Mucosa of descending colon (tissue), 3 donors: Measurements from ENCODE around the gene ANO2. TPM values are rescaled to one million over a fixed set of nuclear protein-coding genes. Genes with fewer than 3 reads are reported as not detected.

Source experiments
- ATAC-seq: fragments of 200-7000 bp; cut with Tn5 transposase; one replicate; pipeline ENCODE4 v1.9.1; 2020; ENCODE audit warnings: mild to moderate bottlenecking, moderate library complexity
- DNase-seq, 3 donors: peaks; one replicate each; pipeline ENCODE4 v3.0.0-alpha.2; 2020
- H3K36me3 ChIP-seq: fragments of 200-600 bp; one replicate; pipeline ENCODE4 v1.8.0; 2021; ENCODE audit warnings: low read depth, mild to moderate bottlenecking
- H3K4me1 ChIP-seq: fragments of 200-600 bp; one replicate; pipeline ENCODE4 v1.8.0; 2021; ENCODE audit warnings: low read depth, mild to moderate bottlenecking
- H3K4me3 ChIP-seq: fragments of 200-600 bp; one replicate; pipeline ENCODE4 v1.8.0; 2021; ENCODE audit warnings: mild to moderate bottlenecking
- H3K9me3 ChIP-seq: fragments of 200-600 bp; one replicate; pipeline ENCODE4 v1.8.0; 2021; ENCODE audit warnings: mild to moderate bottlenecking
- intact Hi-C, 2 donors: fragments of 100-400 bp; cut with DNase I in 1 of 2; cut with micrococcal nuclease in 1 of 2; formaldehyde crosslinking; loops; one replicate each; pipeline versions ENCODE4 v1.11.0 to v1.11.1; 2022; cut with DNase I, micrococcal nuclease
- total RNA-seq, 3 donors: library from RNA; stranded (reverse); fragmentation: NEBNext Ultra II Directional in 2 of 3; extraction: Animal tissue kit (Norgen Biotek cat#: 25700) in 2 of 3; gene quantifications; one replicate each; pipeline versions ENCODE4 v1.2.1 to v1.2.4, GENCODE V29; 2021 to 2023
- TF ChIP-seq, protein P1 (sequence below): fragments of 200-600 bp; IDR thresholded peaks from one replicate; pipeline ENCODE4 v1.8.0; 2022; ENCODE audit warnings: antibody characterized with exemption, mild to moderate bottlenecking
- donor health status: DM: no; HTN: no; CAD: no; lungs with moderate emphysema.
- donor health status: DM: no; HTN: no; CAD: no.
- donor health status: DM: no; HTN: yes; CAD: no.

Gene ANO2
- total RNA-seq, 3 donors from 2014 or later, result 0.58 to 5.1 (median 3.1) TPM

DNA sequence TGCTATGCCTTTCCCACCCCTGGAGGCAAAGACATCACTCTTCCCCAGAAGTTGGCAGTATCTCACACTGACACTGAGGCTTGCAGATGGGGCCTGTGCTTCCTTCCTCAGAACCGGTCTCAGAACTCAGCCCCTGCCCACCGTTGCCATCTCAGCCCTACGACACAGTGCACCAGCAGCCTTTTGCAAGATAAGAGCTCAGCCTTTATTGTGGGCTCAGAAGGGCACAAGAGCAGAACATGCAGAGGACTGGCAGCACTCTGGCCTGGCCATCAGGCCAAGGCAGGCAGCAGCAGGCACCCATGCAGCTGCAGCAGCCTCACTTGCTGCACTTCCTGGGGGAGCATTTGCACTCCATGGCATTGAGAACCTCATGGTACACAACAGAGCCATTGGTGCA lies 3.6 kb upstream of the ANO2 start:
- Histone ChIP-seq H3K9me3 (no peaks in the 10 kb centered on the region), H3K36me3 (no peaks in the 10 kb centered on the region), H3K4me1 (peaks cover 4% of the 10 kb centered on the region), H3K4me3 (no peak overlapping the region)
- intact Hi-C loops, result no loop called here
- ATAC-seq, result no peak
- TF ChIP-seq, protein P1, sequence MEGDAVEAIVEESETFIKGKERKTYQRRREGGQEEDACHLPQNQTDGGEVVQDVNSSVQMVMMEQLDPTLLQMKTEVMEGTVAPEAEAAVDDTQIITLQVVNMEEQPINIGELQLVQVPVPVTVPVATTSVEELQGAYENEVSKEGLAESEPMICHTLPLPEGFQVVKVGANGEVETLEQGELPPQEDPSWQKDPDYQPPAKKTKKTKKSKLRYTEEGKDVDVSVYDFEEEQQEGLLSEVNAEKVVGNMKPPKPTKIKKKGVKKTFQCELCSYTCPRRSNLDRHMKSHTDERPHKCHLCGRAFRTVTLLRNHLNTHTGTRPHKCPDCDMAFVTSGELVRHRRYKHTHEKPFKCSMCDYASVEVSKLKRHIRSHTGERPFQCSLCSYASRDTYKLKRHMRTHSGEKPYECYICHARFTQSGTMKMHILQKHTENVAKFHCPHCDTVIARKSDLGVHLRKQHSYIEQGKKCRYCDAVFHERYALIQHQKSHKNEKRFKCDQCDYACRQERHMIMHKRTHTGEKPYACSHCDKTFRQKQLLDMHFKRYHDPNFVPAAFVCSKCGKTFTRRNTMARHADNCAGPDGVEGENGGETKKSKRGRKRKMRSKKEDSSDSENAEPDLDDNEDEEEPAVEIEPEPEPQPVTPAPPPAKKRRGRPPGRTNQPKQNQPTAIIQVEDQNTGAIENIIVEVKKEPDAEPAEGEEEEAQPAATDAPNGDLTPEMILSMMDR, result no peak
- no peak for DNase-seq

GRCh38 chr12:5947006-5947405 lies 1.9 kb upstream of the ANO2 start:
- DNase-seq, result no peak
- Histone ChIP-seq H3K4me1 (peaks cover 4% of the 10 kb centered on the region), H3K36me3 (no peaks in the 10 kb centered on the region), H3K9me3 (no peaks in the 10 kb centered on the region), H3K4me3 (no peak overlapping the region)
- intact Hi-C loops, result no loop called here
- ATAC-seq, result no peak
- TF ChIP-seq, protein P1, result no peak

- H3K36me3 ChIP-seq, result no peaks in the 10 kb centered on the region
- no peak for ATAC-seq
- TF ChIP-seq, protein P1, result no peak
- DNase-seq, result no peak
- H3K9me3 ChIP-seq, result no peaks in the 10 kb centered on the region
- intact Hi-C loops, result no loop called here
- H3K4me3 ChIP-seq, result no peak overlapping the region
- peaks cover 4% of the 10 kb centered on the region for H3K4me1 ChIP-seq
Measured at GRCh38 chr12:5946388-5946787, 1.3 kb upstream of the ANO2 start.

DNA sequence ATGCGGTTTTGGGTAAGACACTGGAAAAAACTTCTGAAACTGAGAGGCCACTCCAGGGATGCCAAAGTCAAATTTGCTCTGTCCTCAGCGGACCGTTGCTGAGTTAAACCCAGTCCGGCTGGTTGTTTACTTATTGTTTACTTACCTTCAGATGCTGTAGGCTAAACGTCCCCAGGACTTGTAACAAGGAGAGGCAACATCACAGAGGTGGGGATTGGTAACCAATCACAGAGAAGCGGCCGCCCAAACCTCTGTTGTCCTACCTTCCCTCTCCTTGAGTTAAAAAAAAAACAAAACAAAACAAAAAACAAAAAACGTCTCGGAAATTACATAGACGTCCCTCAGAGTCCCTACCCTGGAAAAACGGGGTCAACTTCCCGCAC lies 380 bp downstream of the ANO2 start:
- intact Hi-C loops, result no loop called here

GRCh38 chr12:5944053-5944452 lies 1.0 kb downstream of the ANO2 start:
- H3K9me3 ChIP-seq, result no peaks in the 10 kb centered on the region
- no peaks in the 10 kb centered on the region for H3K36me3 ChIP-seq
- TF ChIP-seq, protein P1, result no peak
- H3K4me1 ChIP-seq, result peaks cover 4% of the 10 kb centered on the region
- intact Hi-C loops, result no loop called here
- no peak for ATAC-seq
- no peak overlapping the region for H3K4me3 ChIP-seq
- DNase-seq, result no peak

More for the DNA sequence above, 380 bp downstream of the ANO2 start:
- TF ChIP-seq, protein P1, result no peak
- DNase-seq (no peak), ATAC-seq (no peak)
- no peak overlapping the region for H3K4me3 ChIP-seq
- H3K9me3 ChIP-seq, result no peaks in the 10 kb centered on the region
- no peaks in the 10 kb centered on the region for H3K36me3 ChIP-seq
- peaks cover 4% of the 10 kb centered on the region for H3K4me1 ChIP-seq

- Histone ChIP-seq H3K36me3 (no peaks in the 10 kb centered on the region), H3K9me3 (no peaks in the 10 kb centered on the region), H3K4me3 (no peak overlapping the region), H3K4me1 (peaks cover 4% of the 10 kb centered on the region)
- no peak for ATAC-seq
- intact Hi-C loops, result no loop called here
- TF ChIP-seq, protein P1, result no peak
- DNase-seq, result no peak
Measured at GRCh38 chr12:5941907-5942306, 3.2 kb downstream of the ANO2 start.
